ENCODE results near the gene HSPA12B.

DNA sequence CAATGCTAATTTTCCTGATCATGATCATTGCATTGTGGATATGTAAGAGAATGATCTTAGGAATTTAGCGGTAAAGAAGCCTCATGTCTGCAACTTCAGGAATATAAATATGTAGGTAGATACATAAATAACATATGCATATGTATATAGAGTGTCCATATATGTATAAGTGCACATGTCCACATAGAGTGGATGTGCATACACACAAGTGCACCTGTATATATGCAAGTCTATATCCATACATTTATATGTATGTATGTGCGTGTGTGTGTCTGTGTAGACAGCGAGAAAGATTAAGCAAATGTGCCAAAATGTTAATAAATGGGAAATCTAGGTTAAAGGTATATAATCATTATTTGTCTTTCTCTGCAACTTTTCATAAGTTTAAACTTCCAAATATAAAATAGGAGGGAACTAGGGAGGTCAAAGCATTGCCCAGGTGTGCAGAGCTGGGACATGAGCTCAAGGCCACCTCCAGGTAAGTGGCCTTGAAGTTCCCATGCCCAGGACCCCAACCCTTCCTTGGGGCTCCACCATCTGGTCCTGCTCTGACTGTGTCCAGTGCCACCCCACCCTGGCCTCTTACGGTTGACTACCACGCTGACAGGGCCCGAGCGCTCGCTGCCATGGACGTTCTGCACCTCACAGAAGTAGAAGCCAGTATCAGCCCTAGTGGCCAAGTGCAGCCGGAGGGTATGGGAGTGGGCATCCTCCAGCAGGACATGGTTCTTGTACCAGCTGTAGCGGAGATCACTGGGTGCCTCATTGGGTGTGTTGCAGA, 29.7 kb upstream of the HSPA12B start:
- TF ChIP-seq, protein P1, sequence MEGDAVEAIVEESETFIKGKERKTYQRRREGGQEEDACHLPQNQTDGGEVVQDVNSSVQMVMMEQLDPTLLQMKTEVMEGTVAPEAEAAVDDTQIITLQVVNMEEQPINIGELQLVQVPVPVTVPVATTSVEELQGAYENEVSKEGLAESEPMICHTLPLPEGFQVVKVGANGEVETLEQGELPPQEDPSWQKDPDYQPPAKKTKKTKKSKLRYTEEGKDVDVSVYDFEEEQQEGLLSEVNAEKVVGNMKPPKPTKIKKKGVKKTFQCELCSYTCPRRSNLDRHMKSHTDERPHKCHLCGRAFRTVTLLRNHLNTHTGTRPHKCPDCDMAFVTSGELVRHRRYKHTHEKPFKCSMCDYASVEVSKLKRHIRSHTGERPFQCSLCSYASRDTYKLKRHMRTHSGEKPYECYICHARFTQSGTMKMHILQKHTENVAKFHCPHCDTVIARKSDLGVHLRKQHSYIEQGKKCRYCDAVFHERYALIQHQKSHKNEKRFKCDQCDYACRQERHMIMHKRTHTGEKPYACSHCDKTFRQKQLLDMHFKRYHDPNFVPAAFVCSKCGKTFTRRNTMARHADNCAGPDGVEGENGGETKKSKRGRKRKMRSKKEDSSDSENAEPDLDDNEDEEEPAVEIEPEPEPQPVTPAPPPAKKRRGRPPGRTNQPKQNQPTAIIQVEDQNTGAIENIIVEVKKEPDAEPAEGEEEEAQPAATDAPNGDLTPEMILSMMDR (IDR thresholded peaks at IDR 0.05) = no peak
- TF ChIP-seq POLR2A (IDR thresholded peaks at IDR 0.05) = no peak

All from testis (tissue), 2 donors.